Endothelial cell of umbilical vein (primary cell): Measurements from ENCODE around the gene SORCS3. TPM values are rescaled to one million over a fixed set of nuclear protein-coding genes. Genes with fewer than 3 reads are reported as not detected.

Experiments used
- BruUV-seq: library from RNA; stranded (reverse); fragments of 400-500 nt; replicated peaks from 2 replicates; lab custom pipeline; 2021; lab: Mats Ljungman, UMichigan
- CTCF ChIA-PET: fragments of 300-600, 350-600 bp; sonication (Branson Sonifier 250); formaldehyde crosslinking; loops from one replicate; lab custom pipeline; 2021; ENCODE audit warnings: antibody characterized with exemption, inconsistent platforms; lab: Charles Lee
- POLR2A ChIA-PET: fragments of 300-600, 350-600 bp; sonication (Branson Sonifier 250); formaldehyde crosslinking; loops from one replicate; lab custom pipeline; 2021; ENCODE audit warnings: antibody characterized with exemption, inconsistent platforms; lab: Charles Lee
- DNase-seq: peaks from one replicate; pipeline ENCODE4 v3.0.0-alpha.2; 2011; ENCODE audit warnings: low read depth, low spot score
- FAIRE-seq: peaks from 2 replicates; lab custom pipeline; 2011; peaks lifted over from hg19 to GRCh38; lab: Jason Lieb, UNC
- H2AFZ ChIP-seq: 2 replicates; pipeline ENCODE4 v1.6.0; 2012; ENCODE audit warnings: low read depth, low read length, control low read depth, inconsistent platforms
- H3K27ac ChIP-seq: 2 replicates; pipeline ENCODE4 v1.5.1; 2011; ENCODE audit warnings: low read depth, mild to moderate bottlenecking, control low read depth, low read length, moderate library complexity; ENCODE audit not compliant: insufficient read depth
- H3K27me3 ChIP-seq, 2 experiments: 2 replicates each; pipeline versions ENCODE4 v1.6.0 to v1.6.1; 2011; ENCODE audit warnings: low read length in 2 of 2, mixed read lengths in 1 of 2; ENCODE audit not compliant: control insufficient read depth in 2 of 2, insufficient read depth in 2 of 2
- H3K36me3 ChIP-seq, 2 experiments: 2 replicates in 1 of 2; 3 replicates in 1 of 2; pipeline ENCODE4 v1.5.1; 2011; ENCODE audit warnings: low read length in 2 of 2, mild to moderate bottlenecking in 1 of 2, moderate library complexity in 1 of 2; ENCODE audit not compliant: control insufficient read depth in 2 of 2, insufficient read depth in 2 of 2; ENCODE audit errors: extremely low read depth in 1 of 2
- H3K4me1 ChIP-seq: 3 replicates; pipeline ENCODE4 v1.5.1; 2011; ENCODE audit warnings: mild to moderate bottlenecking, low read length; ENCODE audit not compliant: control insufficient read depth, insufficient read depth; ENCODE audit errors: extremely low read depth
- H3K4me2 ChIP-seq: 2 replicates; pipeline ENCODE4 v1.6.1; 2011; ENCODE audit warnings: low read length, control low read depth, mixed read lengths; ENCODE audit not compliant: insufficient read depth
- H3K4me3 ChIP-seq, 3 experiments: fragments of 200-600 bp in 1 of 3; sonication (generic), shearing (Covaris generic) in 1 of 3; replicated peaks in 1 of 3; 2 replicates each; pipeline ENCODE4 v1.5.1; 2011 to 2016; ENCODE audit warnings: control low read depth in 3 of 3, low read length in 3 of 3, mild to moderate bottlenecking in 2 of 3, inconsistent platforms in 1 of 3, low read depth in 1 of 3, moderate library complexity in 1 of 3; ENCODE audit not compliant: insufficient read depth in 1 of 3
- H3K79me2 ChIP-seq: 2 replicates; pipeline ENCODE4 v1.6.0; 2012; ENCODE audit warnings: low read length, inconsistent platforms; ENCODE audit not compliant: control insufficient read depth, insufficient read depth
- H3K9ac ChIP-seq: replicated peaks from 2 replicates; pipeline ENCODE3; 2011; ENCODE audit warnings: low read length, control low read depth; ENCODE audit not compliant: insufficient read depth; ENCODE audit errors: extremely low read depth
- H3K9me1 ChIP-seq: replicated peaks from 3 replicates; pipeline ENCODE4 v1.6.0; 2011; ENCODE audit warnings: mild to moderate bottlenecking, low read length; ENCODE audit not compliant: control insufficient read depth, insufficient read depth; ENCODE audit errors: extremely low read depth
- H3K9me3 ChIP-seq: replicated peaks from 2 replicates; pipeline ENCODE4 v1.5.1; 2012; ENCODE audit warnings: low read length, inconsistent platforms; ENCODE audit not compliant: control insufficient read depth, insufficient read depth
- H4K20me1 ChIP-seq: replicated peaks from 2 replicates; pipeline ENCODE3; 2011; ENCODE audit warnings: mild to moderate bottlenecking, low read length; ENCODE audit not compliant: control insufficient read depth, insufficient read depth; ENCODE audit errors: extremely low read depth
- EZH2 ChIP-seq: IDR thresholded peaks from 2 replicates; pipeline ENCODE4 v1.6.1; 2012; ENCODE audit warnings: borderline replicate concordance, low read depth, mild to moderate bottlenecking, moderate library complexity, low read length, inconsistent platforms; ENCODE audit not compliant: severe bottlenecking
- FOS ChIP-seq: IDR thresholded peaks from 2 replicates; pipeline ENCODE4 v1.6.1; 2011; ENCODE audit warnings: mild to moderate bottlenecking, low read length, moderate library complexity, borderline replicate concordance; ENCODE audit not compliant: insufficient read depth
- GATA2 ChIP-seq: IDR thresholded peaks from 2 replicates; pipeline ENCODE4 v1.7.0; 2011; ENCODE audit warnings: low read depth, mild to moderate bottlenecking, moderate library complexity, mixed read lengths, low read length; ENCODE audit not compliant: insufficient read length, insufficient read depth
- JUN ChIP-seq: IDR thresholded peaks from 2 replicates; pipeline ENCODE4 v1.6.1; 2011; ENCODE audit warnings: borderline replicate concordance, low read depth; ENCODE audit not compliant: insufficient read length, insufficient read depth
- MYC ChIP-seq: IDR thresholded peaks from one replicate; pipeline ENCODE4 v1.6.1; 2011; ENCODE audit warnings: mild to moderate bottlenecking, low read depth, low read length
- POLR2A ChIP-seq: IDR thresholded peaks from 2 replicates; pipeline ENCODE4 v1.6.1; 2012; ENCODE audit warnings: low read depth, mild to moderate bottlenecking, control low read depth, low read length
- POLR2AphosphoS5 ChIP-seq: IDR thresholded peaks from 2 replicates; pipeline ENCODE4 v1.6.1; 2012; ENCODE audit warnings: low read depth, mild to moderate bottlenecking, control low read depth, low read length, moderate library complexity; ENCODE audit not compliant: insufficient read depth
- dilution Hi-C: fragments of 300-500 bp; cut with MboI; formaldehyde crosslinking; loops from one replicate; pipeline ENCODE4 v1.15.0; 2019; ENCODE audit warnings: low sequenced_read_pairs; ENCODE audit not compliant: extremely low pct_ligation_motif_present
- intact Hi-C: fragments of 100-400 bp; cut with micrococcal nuclease; formaldehyde crosslinking; loops from one replicate; pipeline ENCODE4 v1.10.0; 2022
- polyA plus RNA-seq, 4 experiments: library from polyadenylated mRNA; depleted of rRNA in 3 of 4; stranded (reverse) in 3 of 4; unstranded in 1 of 4; fragments of >200 nt; gene quantifications; 2 replicates each; pipeline versions ENCODE4 v1.2.1 to v1.2.3, GENCODE V29; 2011 to 2012; ENCODE audit warnings: missing spikeins in 1 of 4
- total RNA-seq: library from RNA; stranded (reverse); gene quantifications from 2 replicates; pipeline ENCODE4 v1.2.3, GENCODE V29; 2021
- TF ChIP-seq, protein P1 (sequence below): IDR thresholded peaks from 2 replicates; pipeline ENCODE4 v1.6.1; 2011; ENCODE audit not compliant: insufficient read depth, insufficient read length
- TF ChIP-seq, protein P2 (sequence below), 2 donors: IDR thresholded peaks; 1 replicate in 1 of 2; 2 replicates in 1 of 2; pipeline ENCODE4 v1.5.1; 2011; ENCODE audit warnings: low read length in 2 of 2, mild to moderate bottlenecking in 2 of 2, moderate library complexity in 2 of 2, control low read depth in 1 of 2, inconsistent platforms in 1 of 2, low read depth in 1 of 2; ENCODE audit not compliant: insufficient read depth in 1 of 2; ENCODE audit errors: extremely low read depth in 1 of 2

SORCS3 gene
- total and polyA plus RNA-seq, 2 donors (not counting 3 experiments of a cell fraction or from before 2014, with no cell fraction given) = not detected

DNA sequence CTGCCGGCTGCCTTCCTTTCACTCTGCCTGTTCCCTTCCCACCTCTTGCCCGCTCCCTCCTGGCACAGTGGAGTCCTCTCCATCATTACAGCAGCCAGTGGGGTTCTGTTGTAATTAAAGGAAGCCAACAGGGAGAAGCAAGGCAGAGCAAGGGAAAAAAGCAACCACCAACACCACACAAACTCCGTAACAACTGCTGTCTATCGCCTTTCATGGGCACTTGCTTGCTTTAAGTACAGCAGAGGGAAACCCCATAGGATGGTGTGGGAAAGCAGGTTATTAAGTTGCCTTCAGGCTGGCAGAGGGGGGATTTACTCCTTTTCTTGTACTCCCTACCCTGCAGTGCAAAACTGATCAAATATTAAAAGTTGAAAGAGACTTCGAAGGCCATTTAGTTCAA is 22.0 kb downstream of the SORCS3 start:
- no peaks in the 10 kb centered on the region for H3K9me3 ChIP-seq

More for the DNA sequence above, 22.0 kb downstream of the SORCS3 start:
- dilution Hi-C loops (no loop called here), intact Hi-C loops (no loop called here)
- FAIRE-seq = no peak
- POLR2A ChIA-PET = no interaction called here
- Histone ChIP-seq H3K4me2 (no peak overlapping the region), H3K27ac (no peak overlapping the region), H3K9ac (no peak overlapping the region), H3K4me1 (no peaks in the 10 kb centered on the region), H4K20me1 (no peaks in the 10 kb centered on the region), H3K36me3 (no peaks in the 10 kb centered on the region), H3K9me1 (no peaks in the 10 kb centered on the region), H3K27me3 (no peaks in the 10 kb centered on the region), H3K4me3 (no peak overlapping the region), H3K79me2 (no peaks in the 10 kb centered on the region), H2AFZ (no peak overlapping the region)
- TF ChIP-seq EZH2 (no peak), MYC (no peak), POLR2A (no peak), FOS (no peak), GATA2 (no peak), POLR2AphosphoS5 (no peak), JUN (no peak)
- TF ChIP-seq, protein P1, sequence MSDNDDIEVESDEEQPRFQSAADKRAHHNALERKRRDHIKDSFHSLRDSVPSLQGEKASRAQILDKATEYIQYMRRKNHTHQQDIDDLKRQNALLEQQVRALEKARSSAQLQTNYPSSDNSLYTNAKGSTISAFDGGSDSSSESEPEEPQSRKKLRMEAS = no peak
- TF ChIP-seq, protein P2, sequence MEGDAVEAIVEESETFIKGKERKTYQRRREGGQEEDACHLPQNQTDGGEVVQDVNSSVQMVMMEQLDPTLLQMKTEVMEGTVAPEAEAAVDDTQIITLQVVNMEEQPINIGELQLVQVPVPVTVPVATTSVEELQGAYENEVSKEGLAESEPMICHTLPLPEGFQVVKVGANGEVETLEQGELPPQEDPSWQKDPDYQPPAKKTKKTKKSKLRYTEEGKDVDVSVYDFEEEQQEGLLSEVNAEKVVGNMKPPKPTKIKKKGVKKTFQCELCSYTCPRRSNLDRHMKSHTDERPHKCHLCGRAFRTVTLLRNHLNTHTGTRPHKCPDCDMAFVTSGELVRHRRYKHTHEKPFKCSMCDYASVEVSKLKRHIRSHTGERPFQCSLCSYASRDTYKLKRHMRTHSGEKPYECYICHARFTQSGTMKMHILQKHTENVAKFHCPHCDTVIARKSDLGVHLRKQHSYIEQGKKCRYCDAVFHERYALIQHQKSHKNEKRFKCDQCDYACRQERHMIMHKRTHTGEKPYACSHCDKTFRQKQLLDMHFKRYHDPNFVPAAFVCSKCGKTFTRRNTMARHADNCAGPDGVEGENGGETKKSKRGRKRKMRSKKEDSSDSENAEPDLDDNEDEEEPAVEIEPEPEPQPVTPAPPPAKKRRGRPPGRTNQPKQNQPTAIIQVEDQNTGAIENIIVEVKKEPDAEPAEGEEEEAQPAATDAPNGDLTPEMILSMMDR (IDR thresholded peaks at IDR 0.05; ENCODE audit: extremely low read depth in 1 of 2, insufficient read depth in 1 of 2, low read depth in 1 of 2, low read length in 2 of 2) = no peak
- no peak for DNase-seq
- BruUV-seq = no TSS peak
- CTCF ChIA-PET = no interaction called here
